ENCODE data around the gene CSNK1D. TPM values are rescaled to one million over a fixed set of nuclear protein-coding genes. Genes with fewer than 3 reads are reported as not detected.
A peak's percentile ranks its signal among the peaks of the same experiment; 100 is the strongest.

The CSNK1D gene
- polyA plus RNA-seq, 4 donors = 103 to 141 (median 126) TPM

DNA sequence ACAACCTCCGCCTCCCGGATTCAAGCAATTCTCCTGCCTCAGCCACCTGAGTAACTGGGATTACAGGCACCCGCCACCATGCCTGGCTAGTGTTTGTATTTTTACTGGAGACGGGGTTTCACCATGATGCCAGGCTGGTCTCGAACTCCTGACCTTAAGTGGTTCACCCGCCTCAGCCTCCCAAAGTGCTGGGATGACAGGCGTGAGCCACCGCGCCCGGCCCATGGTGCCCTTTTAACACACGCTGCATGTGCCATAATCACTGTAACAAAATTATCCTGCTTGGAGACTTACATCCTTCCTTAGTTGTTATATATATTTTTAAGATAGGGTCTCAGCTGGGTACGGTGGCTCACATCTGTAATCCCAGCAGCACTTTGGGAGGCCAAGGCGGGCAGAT, 38.5 kb upstream of the CSNK1D start:
- DNase-seq (ENCODE audit: low read depth in 4 of 4, low spot score in 2 of 4) = no peak

DNA sequence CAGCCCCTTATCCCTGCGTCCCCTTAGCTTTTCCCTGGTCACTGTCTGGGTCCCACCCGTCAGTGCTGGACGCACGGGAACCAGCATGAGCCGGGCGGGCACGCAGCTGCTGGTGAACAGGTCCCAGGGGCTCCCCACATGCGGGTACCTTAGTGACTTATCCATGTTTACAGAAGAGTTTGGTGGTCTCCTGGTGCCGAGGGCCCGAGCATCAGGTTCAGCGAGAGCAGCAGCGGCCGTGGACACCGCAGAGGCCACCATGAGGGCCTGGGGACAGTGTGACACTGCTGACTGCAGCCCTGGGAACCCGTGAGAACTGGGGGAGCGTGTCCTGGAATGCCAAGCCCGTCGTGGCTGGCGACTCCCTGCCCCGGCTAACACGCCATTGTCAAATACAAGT, 37.4 kb upstream of the CSNK1D start:
- DNase-seq (ENCODE audit: low read depth in 4 of 4, low spot score in 2 of 4) = no peak

DNA sequence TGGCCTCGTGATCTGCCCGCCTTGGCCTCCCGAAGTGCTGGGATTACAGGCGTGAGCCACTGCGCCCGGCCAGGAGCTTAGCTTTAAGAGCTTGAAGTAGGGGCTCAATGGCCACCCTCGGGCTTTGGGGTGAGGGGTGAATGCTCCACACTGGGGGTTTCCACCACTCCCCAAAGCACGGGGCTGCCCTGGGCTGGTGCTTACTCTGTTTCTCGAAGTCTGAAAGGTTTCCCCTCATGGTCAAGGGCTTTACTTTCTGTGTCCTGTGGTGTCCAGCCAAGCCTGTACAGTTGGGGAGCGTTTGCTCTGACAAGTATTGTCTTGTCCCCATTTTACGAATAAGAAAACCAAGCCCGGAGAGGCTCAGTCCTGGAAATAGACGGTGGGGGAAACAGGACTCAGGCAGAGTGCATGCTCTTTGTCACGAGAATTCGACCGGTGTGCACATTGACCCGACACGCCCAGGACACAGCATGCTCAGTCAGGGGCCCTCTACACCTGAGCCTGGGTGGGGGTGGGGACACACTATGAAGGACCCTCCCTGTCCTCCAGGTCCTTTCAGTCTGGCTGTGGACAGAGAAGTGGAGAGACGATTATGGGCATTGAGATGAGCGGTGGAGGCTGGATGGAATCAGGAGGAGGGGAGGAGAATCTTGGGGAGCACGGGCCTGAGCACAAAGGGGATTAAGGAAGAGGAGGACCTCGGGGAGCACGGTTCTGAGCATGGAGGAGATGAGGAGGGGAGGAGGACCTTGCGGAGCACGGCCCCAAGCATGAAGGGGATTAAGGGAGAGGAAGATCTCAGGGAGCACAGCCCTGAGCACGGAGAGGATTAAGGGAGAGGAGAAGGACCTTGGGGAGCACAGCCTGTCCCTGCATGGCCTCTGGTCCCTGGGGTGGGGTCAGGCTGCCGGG, 36.4 kb upstream of the CSNK1D start:
- DNase-seq (ENCODE audit: low read depth in 4 of 4, low spot score in 2 of 4) = no peak

DNA sequence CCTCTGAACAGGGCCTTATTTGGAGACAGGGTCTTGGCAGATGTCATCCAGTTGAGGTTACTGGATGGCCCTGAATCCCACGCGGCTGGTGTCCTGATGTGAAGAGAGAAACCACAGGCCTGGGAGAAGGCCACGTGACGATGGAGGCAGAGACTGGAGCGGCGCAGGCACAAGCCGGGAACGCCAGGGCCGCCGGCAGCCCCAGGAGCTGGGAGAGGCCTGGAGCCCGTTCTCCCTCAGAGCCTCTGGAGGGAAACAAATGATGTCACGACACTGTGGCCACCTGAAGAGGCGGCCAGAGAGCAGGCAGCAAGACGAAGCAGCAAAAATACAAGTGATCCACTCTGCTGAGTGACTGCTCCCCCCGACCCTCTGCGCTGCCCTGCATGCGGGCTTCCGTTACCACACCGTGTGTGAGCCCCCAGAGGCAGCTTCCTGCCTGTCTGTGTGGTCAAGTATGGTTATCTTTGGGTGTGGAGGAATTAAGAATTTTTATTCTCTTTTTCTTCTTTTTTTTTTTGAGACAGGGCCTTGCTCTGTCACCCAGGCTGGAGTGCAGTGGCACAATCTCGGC, 32.3 kb upstream of the CSNK1D start:
- no peak for DNase-seq (ENCODE audit: low read depth in 4 of 4, low spot score in 2 of 4)

DNA sequence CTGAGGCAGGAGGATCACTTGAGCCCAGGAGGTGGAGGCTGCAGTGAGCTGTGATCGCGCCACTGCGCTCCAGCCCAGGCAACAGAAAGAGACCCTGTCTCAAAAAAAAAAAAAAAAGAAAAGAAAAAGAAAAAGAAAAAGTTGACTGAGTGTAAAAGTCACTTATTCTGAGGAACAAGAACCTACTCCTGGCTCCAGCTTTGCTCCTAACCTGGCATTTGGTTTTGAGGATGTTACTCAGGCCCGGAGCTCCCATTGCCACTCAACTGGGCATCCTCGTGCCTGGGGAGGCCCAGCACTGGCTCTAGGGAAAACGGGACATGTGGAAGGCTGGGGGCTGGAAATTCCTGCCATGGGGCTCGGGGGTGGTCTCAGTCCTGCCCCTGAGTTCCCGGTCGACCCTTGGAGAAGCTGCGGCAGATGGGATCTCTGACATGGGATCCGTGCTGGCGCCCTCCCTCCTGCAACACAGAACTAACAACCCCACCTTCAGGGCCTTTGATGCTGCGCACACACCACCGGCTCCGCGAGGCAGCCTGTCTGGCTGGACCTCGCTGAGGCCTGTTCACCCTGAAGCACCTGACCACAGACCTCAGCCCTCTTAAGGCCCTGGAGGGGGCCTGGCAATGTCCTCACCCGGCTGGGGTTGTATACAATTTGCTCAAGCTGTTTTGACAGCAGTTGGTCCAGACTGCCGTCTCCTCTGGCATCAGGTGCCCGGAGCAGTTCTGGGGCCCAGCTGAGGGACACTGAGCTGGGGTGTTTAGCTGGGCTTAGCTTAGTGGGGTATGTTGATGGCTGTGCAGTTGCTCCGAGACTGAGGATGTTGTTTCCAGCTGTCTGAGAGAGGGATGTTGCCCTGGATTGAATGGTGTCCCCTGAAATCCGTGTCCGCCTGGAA, 31.6 kb upstream of the CSNK1D start:
- DNase-seq (ENCODE audit: low read depth in 4 of 4, low spot score in 2 of 4) = no peak

DNA sequence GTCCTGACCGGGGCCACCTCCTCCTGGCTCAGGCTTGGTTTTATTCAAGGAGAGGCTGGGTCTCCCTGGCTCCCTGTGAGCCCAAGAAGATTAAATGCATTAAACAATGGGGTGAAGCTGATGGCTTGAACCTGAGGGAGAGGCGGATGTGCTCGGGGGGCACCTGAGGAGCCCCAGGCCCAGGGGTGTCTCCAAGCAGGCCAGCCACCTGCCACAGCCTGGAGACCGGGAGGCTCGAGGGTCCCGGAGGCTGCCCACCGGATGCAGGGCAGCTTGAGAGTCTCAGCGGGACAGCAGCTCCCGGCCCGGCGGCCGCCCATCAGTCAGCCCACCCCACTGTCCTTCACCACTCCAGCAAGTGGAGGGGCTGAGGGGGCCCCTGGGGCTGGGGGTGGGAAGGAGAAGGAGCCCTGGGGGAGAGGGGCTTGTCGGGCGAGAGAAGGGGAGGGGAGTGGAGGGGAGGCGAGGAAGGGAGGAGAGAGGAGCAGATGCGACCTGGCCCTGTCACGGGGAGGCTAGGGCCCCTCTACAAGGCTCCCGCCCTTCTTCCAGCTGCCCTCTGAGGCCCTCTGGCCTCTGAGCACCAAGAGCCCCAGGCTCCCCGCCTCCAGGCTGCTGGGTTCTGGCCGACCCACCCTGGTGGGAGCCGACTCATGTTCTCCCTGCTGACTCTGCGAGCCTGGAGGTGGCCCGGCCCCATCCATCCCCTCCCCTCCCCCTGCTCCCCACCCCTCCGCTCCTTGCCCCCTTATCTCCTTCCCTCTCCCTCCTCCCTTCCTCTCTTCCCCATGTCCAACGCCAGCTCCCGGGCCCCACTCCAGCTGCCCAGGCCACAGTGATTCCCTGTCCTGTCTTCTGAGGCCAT, 30.7 kb upstream of the CSNK1D start:
- DNase-seq (ENCODE audit: low read depth in 4 of 4, low spot score in 2 of 4) = no peak

DNA sequence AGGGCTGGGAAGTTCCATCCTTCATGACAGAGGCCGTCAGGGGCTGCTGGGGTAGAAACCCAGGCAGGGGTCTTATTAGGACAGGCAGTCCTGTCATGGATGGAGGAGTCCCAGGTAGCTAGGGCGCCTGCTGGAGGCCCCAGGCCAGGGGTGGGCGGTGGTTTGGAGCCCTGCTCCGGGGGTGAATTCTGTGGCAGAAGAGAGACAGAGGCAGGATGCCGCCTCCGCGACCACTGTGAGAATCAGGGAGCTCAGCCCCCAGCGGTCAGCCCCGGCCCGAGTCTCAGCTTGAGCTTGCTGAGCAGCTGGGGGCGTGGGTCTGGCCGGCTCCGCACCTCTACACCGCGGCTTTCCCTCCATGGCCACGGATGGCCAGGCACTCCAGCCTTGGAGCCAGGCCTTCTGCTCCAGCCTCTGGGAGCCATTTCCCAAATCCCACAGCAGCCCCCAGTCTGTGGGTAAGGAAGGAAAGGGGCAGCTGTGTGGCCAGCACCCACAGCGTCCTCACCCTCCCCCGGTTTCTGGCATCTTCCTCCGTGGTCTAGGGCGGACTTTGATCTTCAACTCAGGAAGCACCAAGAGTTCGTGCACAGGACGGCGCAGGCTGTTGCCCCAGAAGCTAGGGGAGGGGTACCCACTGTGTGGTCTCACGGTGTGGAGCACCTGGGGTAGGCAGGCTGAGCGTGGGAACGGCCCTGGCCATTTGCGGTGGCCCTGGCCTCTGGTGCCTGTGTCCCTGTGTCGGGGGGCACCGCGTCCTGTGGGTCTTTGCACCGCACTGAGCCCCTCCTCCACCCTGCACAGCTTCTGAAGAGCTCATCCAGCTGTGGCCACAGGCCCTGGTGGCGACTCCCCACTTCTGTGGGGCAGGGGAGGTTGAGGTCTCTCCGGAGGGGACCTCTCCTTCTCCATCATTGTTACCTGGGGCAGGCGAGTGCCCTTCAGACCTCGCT, 29.8 kb upstream of the CSNK1D start:
- no peak for DNase-seq (ENCODE audit: low read depth in 4 of 4, low spot score in 2 of 4)

DNA sequence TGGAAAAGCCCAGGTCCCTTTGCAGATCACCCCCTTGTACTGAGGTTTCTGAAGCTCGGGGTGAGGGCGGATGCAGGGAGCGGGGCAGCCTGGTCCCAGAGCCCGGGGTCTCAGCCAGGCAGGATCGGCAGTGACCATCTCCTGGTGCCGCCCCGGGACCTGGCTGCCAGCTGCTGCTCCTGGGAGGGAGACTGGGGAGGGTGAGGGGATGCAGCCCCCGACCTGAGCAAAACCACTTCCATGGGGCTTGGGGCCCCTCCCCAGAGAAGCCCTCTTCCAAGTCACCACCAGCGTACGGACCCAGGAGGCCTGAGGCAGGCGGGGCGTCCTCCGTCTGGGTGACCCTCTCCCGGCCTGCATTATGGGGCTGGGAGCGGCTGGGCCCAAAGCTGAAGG, 29.1 kb upstream of the CSNK1D start:
- DNase-seq (ENCODE audit: low read depth in 4 of 4, low spot score in 2 of 4) = no peak

DNA sequence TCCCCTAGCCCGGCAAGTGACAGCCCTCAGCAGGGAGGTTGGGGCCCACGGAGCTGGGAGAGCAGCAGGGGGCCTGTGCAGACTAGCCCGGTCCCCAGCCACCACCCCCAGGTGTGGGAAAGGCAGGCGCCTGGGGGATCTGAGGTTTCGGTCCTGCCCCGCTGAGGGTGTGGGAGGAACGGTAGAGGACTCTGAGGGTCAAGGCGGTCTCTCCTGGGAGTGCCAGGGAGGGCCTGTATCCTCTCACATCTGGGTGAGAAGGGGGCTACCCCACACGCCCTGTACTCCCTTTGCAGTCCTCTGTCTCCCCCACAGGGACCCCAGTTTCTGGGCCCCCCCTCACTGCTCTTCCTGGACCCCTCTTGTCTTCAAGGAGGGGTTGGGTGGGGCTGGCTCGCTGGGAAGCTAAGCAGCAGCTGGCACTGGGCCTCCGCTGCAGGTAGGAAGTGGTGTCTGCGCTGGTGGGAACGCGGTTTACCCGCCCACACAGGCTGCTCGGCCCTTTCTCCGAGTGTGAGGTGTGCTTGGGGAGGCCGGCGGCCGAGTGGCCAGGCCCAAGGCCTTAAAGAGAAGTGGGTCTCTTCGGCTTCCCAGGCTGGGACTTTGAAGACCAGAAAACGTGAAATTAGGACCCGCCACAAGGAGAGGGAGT, 28.5 kb upstream of the CSNK1D start:
- no peak for DNase-seq (ENCODE audit: low read depth in 4 of 4, low spot score in 2 of 4)

DNA sequence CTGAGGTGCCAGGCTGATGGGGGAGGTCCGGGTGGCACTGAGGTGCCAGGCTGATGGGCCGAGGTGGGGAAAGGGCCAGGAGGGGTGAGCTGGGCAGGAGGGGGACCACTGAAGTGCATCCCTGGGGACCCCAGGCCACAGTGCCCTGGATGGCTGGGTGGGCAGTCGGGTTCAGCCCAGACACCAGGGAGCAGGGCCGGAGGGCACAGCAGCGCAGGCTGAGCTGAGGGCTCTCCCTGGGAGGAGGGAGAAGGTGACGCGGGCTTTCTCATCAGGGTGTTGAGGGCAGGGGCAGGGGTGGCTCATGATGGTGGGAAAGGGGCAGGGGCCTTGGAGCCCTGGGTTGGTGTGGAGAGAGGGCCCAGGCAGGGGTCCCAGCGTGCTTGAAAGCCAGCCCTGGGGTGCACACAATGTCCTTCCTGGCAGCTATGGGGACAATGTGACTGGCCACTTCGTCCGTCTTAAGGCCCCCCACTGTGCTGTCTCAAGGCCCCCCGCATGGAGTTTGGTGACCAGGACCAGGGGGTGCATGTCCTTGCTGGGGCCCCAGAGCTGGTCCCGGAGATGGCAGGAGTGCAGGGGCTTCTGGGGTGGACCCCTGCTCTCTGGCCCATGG, 27.9 kb upstream of the CSNK1D start:
- DNase-seq (ENCODE audit: low read depth in 4 of 4, low spot score in 2 of 4) = no peak

DNA sequence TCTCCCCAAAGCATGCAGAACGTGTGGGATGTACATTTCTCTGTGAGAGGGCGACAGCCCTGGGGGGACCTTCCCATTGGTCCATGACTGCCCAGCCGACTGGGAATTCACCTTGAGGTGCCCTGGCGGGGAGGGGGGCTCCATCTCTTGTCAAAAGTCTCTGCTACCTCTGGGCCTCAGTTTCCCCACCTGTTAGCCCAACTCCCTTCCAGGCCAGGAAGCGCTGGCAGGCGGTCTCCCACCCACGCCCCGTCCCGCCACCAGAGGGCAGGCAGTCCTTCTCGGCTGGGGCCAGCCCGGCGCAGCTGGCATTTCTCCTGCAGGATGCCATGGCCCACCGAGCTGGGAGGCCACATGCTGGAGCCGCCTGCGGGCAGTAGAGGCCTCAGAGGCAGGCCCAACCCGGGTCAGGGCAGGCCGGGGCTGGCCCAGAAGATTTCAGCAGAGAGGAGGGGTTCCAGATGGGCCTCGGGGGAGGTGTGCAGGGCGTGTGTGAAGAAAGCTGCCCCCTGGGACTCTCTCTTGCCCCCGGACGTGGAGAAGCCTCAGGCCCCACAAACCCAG, 27.3 kb upstream of the CSNK1D start:
- DNase-seq (ENCODE audit: low read depth in 4 of 4, low spot score in 2 of 4) = peak in 1 of 4 donors; percentile 45

DNA sequence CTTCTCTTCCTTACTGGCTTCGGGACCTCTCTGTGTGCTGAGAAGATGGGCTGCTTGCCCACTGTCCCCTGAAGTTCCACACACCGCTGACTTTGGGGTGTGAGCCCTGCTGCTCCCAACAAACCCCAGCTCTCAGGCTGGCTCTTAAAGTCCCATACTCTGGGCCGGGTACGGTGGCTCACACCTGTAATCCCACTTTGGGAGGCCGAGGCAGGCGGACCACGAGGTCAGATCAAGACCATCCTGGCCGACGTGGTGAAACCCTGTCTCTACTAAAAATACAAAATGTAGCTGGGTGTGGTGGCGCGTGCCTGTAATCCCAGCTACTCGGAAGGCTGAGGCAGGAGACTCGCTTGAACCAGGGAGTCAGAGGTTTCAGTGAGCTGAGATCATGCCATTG, 26.7 kb upstream of the CSNK1D start:
- no peak for DNase-seq (ENCODE audit: low read depth in 4 of 4, low spot score in 2 of 4)

DNA sequence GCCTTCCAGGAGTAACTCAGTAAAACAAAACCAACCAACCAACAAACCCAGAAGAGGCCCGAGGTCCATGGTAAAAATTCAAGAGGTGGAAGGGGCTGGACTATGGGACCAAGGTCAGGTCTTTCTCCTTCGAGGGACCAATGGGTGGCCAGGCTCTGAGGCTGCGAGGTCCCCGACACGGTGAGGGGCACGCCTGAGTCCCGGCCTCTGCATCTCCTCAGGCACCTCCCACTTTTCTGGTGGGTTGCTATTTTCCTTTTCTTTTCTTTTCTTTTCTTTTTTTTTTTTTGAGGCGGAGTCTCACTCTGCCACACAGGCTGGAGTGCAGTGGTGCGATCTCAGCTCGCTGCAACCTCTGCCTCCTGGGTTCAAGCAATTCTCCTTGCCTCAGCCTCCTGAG, 26.0 kb upstream of the CSNK1D start:
- no peak for DNase-seq (ENCODE audit: low read depth in 4 of 4, low spot score in 2 of 4)

DNA sequence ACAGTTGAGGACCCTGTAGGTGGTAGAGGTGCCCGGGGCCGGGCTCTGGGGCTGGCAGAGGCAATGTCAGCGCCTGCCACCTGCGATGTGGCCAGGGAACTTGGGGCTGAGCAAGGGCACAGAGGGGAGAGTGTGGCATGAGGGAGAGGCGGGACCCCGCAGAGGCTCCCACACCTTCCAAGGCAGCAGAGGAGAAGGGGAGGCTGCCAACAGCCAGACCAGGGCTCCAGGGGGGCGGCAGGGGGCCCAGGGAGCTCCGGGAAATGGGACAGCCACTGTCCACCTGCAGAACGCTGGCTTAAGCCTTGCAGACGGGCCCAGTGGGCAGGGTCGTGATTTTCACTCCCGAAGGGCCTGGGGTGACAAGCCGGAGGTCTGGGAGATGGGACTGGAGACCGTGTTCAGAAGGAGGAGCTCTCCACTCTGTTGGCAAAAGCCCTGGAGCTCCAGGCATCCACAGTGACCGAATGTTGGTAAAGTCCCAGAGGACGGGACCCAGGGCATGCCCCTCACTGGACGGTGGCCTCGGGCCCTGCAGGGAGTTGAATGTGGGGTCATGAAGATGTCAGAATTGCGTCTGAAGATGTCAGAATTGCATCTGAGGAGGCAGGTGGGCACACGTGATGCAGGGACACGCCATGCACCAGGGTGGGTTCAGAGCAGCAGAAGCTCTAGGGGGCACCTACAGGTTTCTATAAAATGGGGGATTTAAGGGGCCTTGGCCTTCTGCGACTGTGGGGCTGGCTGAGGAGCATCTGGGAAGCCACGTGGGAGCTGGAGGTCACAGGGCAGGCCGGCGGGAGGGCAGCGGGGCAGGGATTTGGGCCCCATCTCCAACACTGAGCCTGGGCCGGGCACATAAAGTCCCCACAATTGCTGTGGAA, 25.3 kb upstream of the CSNK1D start:
- no peak for DNase-seq (ENCODE audit: low read depth in 4 of 4, low spot score in 2 of 4)

DNA sequence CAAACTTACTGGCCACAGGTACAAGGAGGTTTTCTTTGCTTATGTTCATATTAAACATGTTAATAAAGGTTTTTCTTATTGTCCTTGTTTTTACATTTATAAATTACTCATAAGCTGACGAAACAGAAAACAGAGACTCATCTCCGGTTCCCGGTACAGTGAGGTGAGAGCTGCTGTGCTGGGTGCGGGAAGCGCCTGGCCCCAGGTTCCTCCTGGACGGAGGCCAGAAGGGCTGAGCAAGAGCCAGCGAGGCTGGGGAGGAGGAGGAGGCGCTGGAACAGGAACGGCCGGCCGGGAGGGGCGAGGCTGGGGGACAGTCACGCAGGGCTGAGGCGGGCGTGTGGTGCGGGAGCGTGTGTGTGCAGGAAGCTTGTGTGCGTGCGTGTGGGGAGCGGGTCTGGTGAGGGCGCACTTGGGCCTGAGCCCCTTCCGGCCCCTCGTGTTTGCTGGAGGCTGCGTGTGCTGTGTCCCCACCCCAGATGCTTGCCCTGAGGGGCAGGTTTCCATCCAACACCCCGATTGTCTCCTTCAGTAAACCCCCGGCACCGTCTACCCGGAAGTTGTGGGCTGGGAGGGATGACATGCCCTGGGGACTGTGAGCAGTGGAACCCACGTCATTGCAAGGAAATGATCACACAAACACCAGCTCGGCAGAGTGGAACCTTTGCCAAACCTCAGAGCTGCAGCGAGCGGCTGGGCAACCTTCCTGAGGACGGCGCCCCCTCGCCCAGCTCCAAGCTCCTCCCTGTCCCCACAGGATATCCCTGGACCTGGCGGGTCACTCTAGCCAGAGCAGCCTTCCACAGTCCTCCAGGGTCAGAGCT, 24.4 kb upstream of the CSNK1D start:
- DNase-seq (ENCODE audit: low read depth in 4 of 4, low spot score in 2 of 4) = peak in 1 of 4 donors; percentile 36

DNA sequence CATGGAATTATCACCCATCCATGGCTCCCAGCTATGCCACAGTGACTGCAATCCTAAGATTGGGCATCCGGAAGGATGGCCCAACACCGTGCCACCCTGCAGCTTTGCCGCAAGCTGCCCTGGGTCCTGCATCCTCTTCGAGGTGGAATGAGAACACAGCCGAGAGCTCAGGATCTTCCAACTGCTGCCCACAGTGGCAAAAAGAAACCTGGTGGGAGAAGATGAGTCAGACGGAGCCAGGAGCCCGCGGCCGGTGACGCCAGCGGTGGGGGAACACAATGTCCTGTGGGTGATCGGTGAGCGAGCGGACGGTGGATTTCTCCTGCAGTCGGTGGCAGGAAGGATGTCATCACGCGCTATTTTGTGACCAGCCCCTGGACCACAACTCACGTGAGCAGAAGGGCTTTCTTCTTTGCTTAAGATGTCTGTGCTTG, 23.8 kb upstream of the CSNK1D start:
- no peak for DNase-seq (ENCODE audit: low read depth in 4 of 4, low spot score in 2 of 4)
